HepG2 (cell line): ENCODE measurements around the gene FAM3B. TPM values are rescaled to one million over a fixed set of nuclear protein-coding genes. Genes with fewer than 3 reads are reported as not detected.

ENCODE experiments used
- ATAC-seq: fragments of 200-7000 bp; cut with Tn5 transposase; 3 replicates; pipeline ENCODE4 v1.9.1; 2020; ENCODE audit warnings: mild to moderate bottlenecking, moderate library complexity
- BruUV-seq: library from RNA; stranded (reverse); fragments of 400-500 nt; replicated peaks from 2 replicates; lab custom pipeline; 2021; lab: Mats Ljungman, UMichigan
- CTCF ChIA-PET: fragments of 300-600 bp; formaldehyde crosslinking; extraction: SDS; loops from one replicate; lab custom pipeline; 2021; ENCODE audit warnings: low total read pairs, inconsistent platforms, low intra/inter-chr PET ratio; lab: Yijun Ruan, JAX
- POLR2A ChIA-PET: fragments of 350-600 bp; sonication (Branson Sonifier 250); formaldehyde crosslinking; loops from one replicate; lab custom pipeline; 2020; ENCODE audit warnings: antibody characterized with exemption, inconsistent platforms; lab: Yijun Ruan, JAX
- DNase-seq: peaks from one replicate; pipeline ENCODE4 v3.0.0-alpha.2; 2015; ENCODE audit warnings: low spot score
- FAIRE-seq: peaks from 3 replicates; lab custom pipeline; 2011; peaks lifted over from hg19 to GRCh38; lab: Jason Lieb, UNC
- H2AFZ ChIP-seq: one replicate; pipeline ENCODE4 v1.6.1; 2011; ENCODE audit warnings: low read length, inconsistent platforms
- H3K27ac ChIP-seq: fragments of 300-600 bp; 3 replicates; pipeline ENCODE4 v1.8.0; 2011; ENCODE audit warnings: mixed run types, mild to moderate bottlenecking, mixed read lengths, low read length, inconsistent platforms; ENCODE audit not compliant: insufficient read depth; ENCODE audit errors: extremely low read length
- H3K27me3 ChIP-seq, 2 experiments: fragments of 200-600 bp in 1 of 2; 2 replicates in 1 of 2; 3 replicates in 1 of 2; pipeline versions ENCODE4 v1.6.0 to v1.8.0; 2011; ENCODE audit warnings: low read length in 2 of 2, mild to moderate bottlenecking in 2 of 2, moderate library complexity in 2 of 2, inconsistent platforms in 1 of 2; ENCODE audit not compliant: insufficient read depth in 2 of 2, control insufficient read depth in 1 of 2
- H3K36me3 ChIP-seq, 2 experiments: fragments of 200-600 bp in 1 of 2; replicated peaks in 1 of 2; 2 replicates in 1 of 2; 3 replicates in 1 of 2; pipeline versions ENCODE4 v1.5.1 to v1.8.0; 2011; ENCODE audit warnings: low read length in 2 of 2, inconsistent platforms in 1 of 2; ENCODE audit not compliant: insufficient read depth in 2 of 2, control insufficient read depth in 1 of 2
- H3K4me1 ChIP-seq: 2 replicates; pipeline ENCODE4 v1.5.1; 2012; ENCODE audit warnings: low read length, inconsistent platforms; ENCODE audit not compliant: insufficient read depth
- H3K4me2 ChIP-seq: 2 replicates; pipeline ENCODE4 v1.6.0; 2011; ENCODE audit warnings: low read depth, low read length, inconsistent platforms
- H3K4me3 ChIP-seq, 3 experiments: fragments of 200-600 bp in 1 of 3; sonication (generic), shearing (Covaris generic) in 1 of 3; replicated peaks in 1 of 3; 2 replicates each; pipeline ENCODE4 v1.5.1; 2011 to 2016; ENCODE audit warnings: low read length in 3 of 3, inconsistent platforms in 2 of 3, low read depth in 2 of 3, mild to moderate bottlenecking in 2 of 3, control low read depth in 1 of 3, mixed read lengths in 1 of 3; ENCODE audit not compliant: insufficient read depth in 1 of 3
- H3K79me2 ChIP-seq: one replicate; pipeline ENCODE4 v1.6.1; 2011; ENCODE audit warnings: low read length, inconsistent platforms; ENCODE audit not compliant: insufficient read depth
- H3K9ac ChIP-seq: 2 replicates; pipeline ENCODE4 v1.6.0; 2011; ENCODE audit warnings: mild to moderate bottlenecking, low read depth, low read length, inconsistent platforms; ENCODE audit not compliant: insufficient read depth
- H3K9me3 ChIP-seq: 2 replicates; pipeline ENCODE4 v1.5.1; 2012; ENCODE audit warnings: mild to moderate bottlenecking, low read length
- H4K20me1 ChIP-seq: 2 replicates; pipeline ENCODE4 v1.6.0; 2011; ENCODE audit warnings: inconsistent platforms, mild to moderate bottlenecking, low read length, moderate library complexity; ENCODE audit not compliant: insufficient read depth
- BCL6 ChIP-seq: IDR thresholded peaks from 2 replicates; pipeline ENCODE4 v1.6.1; 2016; ENCODE audit warnings: missing genetic modification reagents, missing compliant biosample characterization
- CBX2 ChIP-seq, 2 experiments: fragments of 200-600 bp in 1 of 2; sonication (generic); formaldehyde crosslinking in 1 of 2; IDR thresholded peaks; 2 replicates each; pipeline versions ENCODE4 v1.7.0 to v1.8.1; 2018 to 2022; ENCODE audit warnings: low read depth in 2 of 2, low read length in 1 of 2, mild to moderate bottlenecking in 1 of 2, missing genetic modification reagents in 1 of 2
- CREB1 ChIP-seq, 2 experiments: fragments of 450-650 bp in 1 of 2; IDR thresholded peaks; 2 replicates each; pipeline ENCODE4 v1.6.1; 2016 to 2017; ENCODE audit warnings: control low read depth in 1 of 2, mild to moderate bottlenecking in 1 of 2, missing compliant biosample characterization in 1 of 2, missing genetic modification characterization in 1 of 2
- HHEX ChIP-seq: IDR thresholded peaks from 2 replicates; pipeline ENCODE4 v1.6.1; 2016; ENCODE audit warnings: control low read depth
- JUNB ChIP-seq: sonication (generic); formaldehyde crosslinking; IDR thresholded peaks from 2 replicates; pipeline ENCODE4 v1.8.0; 2022; ENCODE audit warnings: missing genetic modification reagents, mild to moderate bottlenecking, borderline replicate concordance
- POGZ ChIP-seq: sonication (generic); formaldehyde crosslinking; IDR thresholded peaks from 2 replicates; pipeline ENCODE4 v1.4.0; 2020; ENCODE audit warnings: mild to moderate bottlenecking, missing genetic modification reagents
- PRPF4 ChIP-seq: fragments of 200-400 bp; formaldehyde crosslinking; IDR thresholded peaks from 2 replicates; pipeline ENCODE4 v1.6.1; 2016; ENCODE audit warnings: low read length, low read depth; ENCODE audit not compliant: poor library complexity, severe bottlenecking
- ZMAT3 ChIP-seq: sonication (generic); formaldehyde crosslinking; conservative IDR thresholded peaks from 2 replicates; pipeline ENCODE4 v1.7.0; 2021; ENCODE audit warnings: missing genetic modification reagents
- ZNF510 ChIP-seq: sonication (generic); formaldehyde crosslinking; IDR thresholded peaks from 2 replicates; pipeline ENCODE4 v1.4.0; 2020; ENCODE audit warnings: low read depth, mild to moderate bottlenecking, missing genetic modification reagents
- ZNF597 ChIP-seq: sonication (generic); formaldehyde crosslinking; IDR thresholded peaks from 2 replicates; pipeline ENCODE4 v1.5.0; 2020; ENCODE audit warnings: missing genetic modification reagents
- ZNF788 ChIP-seq: sonication (generic); formaldehyde crosslinking; IDR thresholded peaks from 2 replicates; pipeline ENCODE4 v1.5.0; 2020; ENCODE audit warnings: mild to moderate bottlenecking, missing genetic modification reagents, borderline replicate concordance
- ZSCAN20 ChIP-seq: sonication (generic); formaldehyde crosslinking; IDR thresholded peaks from 2 replicates; pipeline ENCODE4 v1.4.0; 2020; ENCODE audit warnings: missing genetic modification reagents, mild to moderate bottlenecking, borderline replicate concordance
- WGBS: methylation state at CpG from one replicate; pipeline ENCODE4 v1.1.6; 2017; ENCODE audit warnings: low lambda C conversion rate; 5-methylcytosine and 5-hydroxymethylcytosine counted together
- in situ Hi-C: cut with HindIII; loops from 2 replicates; pipeline ENCODE4 v1.10.0; 2017; ENCODE audit warnings: low pct_unique_long_range_greater_than_20kb; ENCODE audit not compliant: extremely low pct_ligation_motif_present
- intact Hi-C: fragments of 100-400 bp; cut with micrococcal nuclease; formaldehyde crosslinking; loops from one replicate; pipeline ENCODE4 v1.10.0; 2022; ENCODE audit not compliant: unreplicated experiment
- polyA plus RNA-seq, 8 experiments: library from polyadenylated mRNA; depleted of rRNA in 3 of 8; stranded (reverse) in 7 of 8; unstranded in 1 of 8; fragments of >200 nt; fragmentation: Illumina TruSeq in 4 of 8; extraction: Trizol in 4 of 8; gene quantifications; 2 replicates each; pipeline versions ENCODE4 v1.2.1 to v1.2.3, GENCODE V29; 2011 to 2016; ENCODE audit warnings: low read depth in 4 of 8, missing spikeins in 1 of 8, mixed read lengths in 1 of 8; ENCODE audit not compliant: insufficient read depth in 1 of 8
- total RNA-seq, 5 experiments: library from RNA; depleted of rRNA; stranded (reverse); fragments of >200 nt; fragmentation: Illumina TruSeq; extraction: Trizol; gene quantifications; 2 replicates each; pipeline ENCODE4 v1.2.3, GENCODE V29; 2016; ENCODE audit warnings: low read depth in 1 of 5

The FAM3B gene
- total and polyA plus RNA-seq, 2 of the 13 experiments (the other 11 are each of a cell fraction or from before 2014, with no cell fraction given), result 46.5 to 62.0 TPM

GRCh38 chr21:41337515-41337914, 20.9 kb downstream of the FAM3B start:
- Histone ChIP-seq H3K79me2 (peaks cover 27% of the 10 kb centered on the region), H3K4me3 (no peak overlapping the region), H3K27me3 (no peaks in the 10 kb centered on the region), H3K36me3 (peaks cover 2 to 48% of the 10 kb centered on the region in 2 experiments; a peak in 4 of 5 replicates), H4K20me1 (no peaks in the 10 kb centered on the region), H2AFZ (no peak overlapping the region), H3K4me2 (no peak overlapping the region), H3K27ac (no peak overlapping the region), H3K4me1 (peaks cover 21% of the 10 kb centered on the region), H3K9ac (no peak overlapping the region)
- DNase-seq (no peak), FAIRE-seq (no peak)
- intact Hi-C loops, result no loop called here
- CTCF ChIA-PET, result no interaction called here
- BruUV-seq, result no TSS peak
- POLR2A ChIA-PET, result interaction anchor here (1.0 kb wide), 1 partner anchor 14 kb away, joined by 3 read pairs; no protein-coding TSS in a partner anchor
- in situ Hi-C loops, result no loop called here
- TF ChIP-seq BCL6 (CRISPR knock-in tag) (no peak), JUNB (peak; percentile 36; the same call in 1 of the 2 replicates)
- TF ChIP-seq, all 625 proteins: peak for 1
- WGBS, result 98% methylated on average over 3 of the region's 3 CpGs
- no peaks in the 10 kb centered on the region; the same call in 1 of the 2 replicates for H3K9me3 ChIP-seq
- ATAC-seq, result no peak

- BruUV-seq, result no TSS peak
- Histone ChIP-seq H3K36me3 (peaks cover 6 to 55% of the 10 kb centered on the region in 2 experiments; a peak in 4 of 5 replicates), H3K4me3 (no peak overlapping the region), H3K79me2 (peaks cover 22% of the 10 kb centered on the region), H3K27ac (no peak overlapping the region), H3K9me3 (no peaks in the 10 kb centered on the region; the same call in 1 of the 2 replicates), H3K4me1 (peaks cover 17% of the 10 kb centered on the region), H2AFZ (no peak overlapping the region), H3K4me2 (no peak overlapping the region), H3K9ac (no peak overlapping the region), H4K20me1 (no peaks in the 10 kb centered on the region), H3K27me3 (no peaks in the 10 kb centered on the region)
- intact Hi-C loops, result no loop called here
- TF ChIP-seq CBX2 (IDR thresholded peaks at IDR 0.05; ENCODE audit: low read depth, low read length), result no peak
- no peak for TF ChIP-seq CBX2 (CRISPR knock-in tag; IDR thresholded peaks at IDR 0.05; ENCODE audit: low read depth)
- no peak for TF ChIP-seq POGZ (CRISPR knock-in tag)
- no peak for TF ChIP-seq ZNF597 (CRISPR knock-in tag)
- TF ChIP-seq ZNF510 (CRISPR knock-in tag), result no peak
- no peak for TF ChIP-seq ZMAT3 (CRISPR knock-in tag)
- TF ChIP-seq HHEX (CRISPR knock-in tag), result no peak
- no peak for TF ChIP-seq ZSCAN20 (CRISPR knock-in tag)
- no peak for TF ChIP-seq CREB1 (IDR thresholded peaks at IDR 0.05)
- TF ChIP-seq CREB1 (CRISPR knock-in tag; IDR thresholded peaks at IDR 0.05), result no peak
- TF ChIP-seq PRPF4, result no peak
- no peak for TF ChIP-seq ZNF788
- in situ Hi-C loops, result no loop called here
- ChIA-PET POLR2A (interaction anchor here (1.0 kb wide), 1 partner anchor 15 kb away, joined by 3 read pairs; no protein-coding TSS in a partner anchor), CTCF (no interaction called here)
- ATAC-seq (no peak), FAIRE-seq (no peak), DNase-seq (no peak)
- WGBS, result 97% methylated on average over 8 of the region's 8 CpGs
Observed at GRCh38 chr21:41338455-41338854, 21.9 kb downstream of the FAM3B start.
